Lower leg skin (tissue), 4 donors: ENCODE data around the gene NOL12. TPM values are rescaled to one million over a fixed set of nuclear protein-coding genes. Genes with fewer than 3 reads are reported as not detected.

Experiments
- DNase-seq, 2 donors: peaks; one replicate each; pipeline ENCODE4 v3.0.0-alpha.2; 2019; ENCODE audit warnings: low spot score in 2 of 2
- H3K4me3 ChIP-seq: fragments of 200-600 bp; sonication (generic); 2 replicates; pipeline ENCODE4 v1.5.1; 2017; ENCODE audit warnings: mild to moderate bottlenecking, low read depth; ENCODE audit not compliant: poor library complexity, severe bottlenecking
- POLR2A ChIP-seq, 2 donors: fragments of 450-650 bp; IDR thresholded peaks; one replicate each; pipeline ENCODE4 v1.6.1; 2016 to 2017; ENCODE audit warnings: antibody characterized with exemption in 2 of 2, mild to moderate bottlenecking in 1 of 2, moderate library complexity in 1 of 2
- WGBS, 2 donors: methylation state at CpG; one replicate each; pipeline ENCODE4 v1.1.5; 2018; 5-methylcytosine and 5-hydroxymethylcytosine counted together
- intact Hi-C: fragments of 100-400 bp; cut with DNase I; formaldehyde crosslinking; loops from one replicate; pipeline ENCODE4 v1.15.0; 2023; ENCODE audit warnings: low total_unique reads
- total RNA-seq, 4 donors: library from RNA; depleted of rRNA; stranded (reverse); fragments of >200 nt; gene quantifications; one replicate each; pipeline ENCODE4 v1.1.0, GENCODE V29; 2016
- TF ChIP-seq, protein P1 (sequence below), 3 donors: fragments of 450-650 bp; IDR thresholded peaks; one replicate each; pipeline ENCODE4 v1.5.1; 2016; ENCODE audit warnings: antibody characterized with exemption in 3 of 3, mild to moderate bottlenecking in 3 of 3, moderate library complexity in 2 of 3

Gene NOL12
- total RNA-seq, 4 donors from 2014 or later = 24.3 to 72.3 (median 36.1) TPM

DNA sequence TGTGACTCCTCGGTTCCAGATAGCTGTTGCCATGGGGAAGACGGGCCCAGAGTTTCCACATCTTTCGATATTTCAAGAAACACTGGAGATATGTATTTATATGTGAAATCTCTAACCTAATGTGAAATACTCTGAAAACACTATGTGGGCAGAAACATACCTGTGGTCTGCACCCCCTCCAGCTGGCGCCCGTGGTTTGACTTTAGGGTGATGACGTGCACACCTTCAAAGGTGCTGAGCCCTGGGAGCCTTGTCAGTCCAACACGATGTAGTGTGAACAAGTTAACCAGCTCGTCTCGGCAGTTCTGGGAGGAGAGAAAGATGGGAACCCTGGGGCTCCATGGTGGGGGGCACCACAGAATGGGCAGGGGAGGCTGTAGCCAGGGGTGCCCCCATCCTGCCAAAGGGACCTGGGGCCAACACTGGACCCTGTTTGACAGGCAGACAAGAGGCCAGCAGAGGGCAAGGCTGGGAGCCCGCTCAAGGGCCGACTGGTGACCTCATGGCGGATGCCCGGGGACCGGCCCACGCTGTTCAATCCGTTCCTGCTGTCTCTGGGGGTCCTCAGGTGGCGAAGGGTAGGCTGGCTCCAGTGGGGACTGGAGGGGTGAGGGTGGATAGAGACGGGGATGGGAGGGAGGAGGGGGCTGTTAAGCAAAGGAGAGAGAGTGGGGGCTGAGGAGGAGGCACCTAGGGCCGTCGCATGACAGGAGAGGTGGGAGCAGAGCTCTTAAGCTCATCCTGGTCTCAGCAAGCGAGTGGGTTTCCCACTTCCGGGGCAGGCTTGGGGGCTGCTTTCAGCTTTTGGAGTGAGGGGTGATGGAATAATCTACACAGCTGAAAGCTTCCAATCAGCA, 54.5 kb downstream of the NOL12 start:
- TF ChIP-seq, protein P1, sequence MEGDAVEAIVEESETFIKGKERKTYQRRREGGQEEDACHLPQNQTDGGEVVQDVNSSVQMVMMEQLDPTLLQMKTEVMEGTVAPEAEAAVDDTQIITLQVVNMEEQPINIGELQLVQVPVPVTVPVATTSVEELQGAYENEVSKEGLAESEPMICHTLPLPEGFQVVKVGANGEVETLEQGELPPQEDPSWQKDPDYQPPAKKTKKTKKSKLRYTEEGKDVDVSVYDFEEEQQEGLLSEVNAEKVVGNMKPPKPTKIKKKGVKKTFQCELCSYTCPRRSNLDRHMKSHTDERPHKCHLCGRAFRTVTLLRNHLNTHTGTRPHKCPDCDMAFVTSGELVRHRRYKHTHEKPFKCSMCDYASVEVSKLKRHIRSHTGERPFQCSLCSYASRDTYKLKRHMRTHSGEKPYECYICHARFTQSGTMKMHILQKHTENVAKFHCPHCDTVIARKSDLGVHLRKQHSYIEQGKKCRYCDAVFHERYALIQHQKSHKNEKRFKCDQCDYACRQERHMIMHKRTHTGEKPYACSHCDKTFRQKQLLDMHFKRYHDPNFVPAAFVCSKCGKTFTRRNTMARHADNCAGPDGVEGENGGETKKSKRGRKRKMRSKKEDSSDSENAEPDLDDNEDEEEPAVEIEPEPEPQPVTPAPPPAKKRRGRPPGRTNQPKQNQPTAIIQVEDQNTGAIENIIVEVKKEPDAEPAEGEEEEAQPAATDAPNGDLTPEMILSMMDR (IDR thresholded peaks at IDR 0.05) = no peak
- TF ChIP-seq POLR2A (IDR thresholded peaks at IDR 0.05) = no peak
- WGBS, 2 donors = 68 to 75% methylated on average over 22 of the region's 22 CpGs
- DNase-seq = no peak
- H3K4me3 ChIP-seq = no peak overlapping the region
- intact Hi-C loops = no loop called here

DNA sequence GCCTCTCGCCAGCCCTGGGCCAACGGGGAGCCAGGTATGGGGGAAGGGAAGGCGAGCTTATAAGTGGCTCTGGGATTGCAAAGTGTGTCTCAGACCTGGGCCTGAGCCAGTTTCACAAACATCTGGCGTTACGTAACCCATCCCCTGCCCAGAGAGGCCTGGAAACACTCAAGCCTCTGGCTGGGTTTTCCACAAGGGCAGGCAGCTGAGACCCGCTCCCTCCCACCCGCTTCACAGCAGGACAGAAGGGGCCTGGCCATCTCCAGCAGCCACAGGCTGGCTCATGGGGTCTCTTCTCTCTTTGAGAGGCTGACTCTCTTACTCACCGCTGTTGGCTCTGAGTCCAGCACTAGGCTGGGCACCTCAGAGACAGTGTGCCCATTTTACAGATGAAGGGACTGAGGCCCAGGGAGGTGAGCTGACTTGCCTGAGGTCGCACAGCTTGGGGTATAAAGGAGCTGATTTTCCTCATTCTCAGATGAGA, 55.2 kb downstream of the NOL12 start:
- peak; percentile 83 to 97 for DNase-seq
- no peak overlapping the region for H3K4me3 ChIP-seq
- WGBS, 2 donors = 46 to 51% methylated on average over 9 of the region's 9 CpGs
- intact Hi-C loops = no loop called here
- no peak for TF ChIP-seq POLR2A (IDR thresholded peaks at IDR 0.05)
- TF ChIP-seq, protein P1 (IDR thresholded peaks at IDR 0.05) = no peak

DNA sequence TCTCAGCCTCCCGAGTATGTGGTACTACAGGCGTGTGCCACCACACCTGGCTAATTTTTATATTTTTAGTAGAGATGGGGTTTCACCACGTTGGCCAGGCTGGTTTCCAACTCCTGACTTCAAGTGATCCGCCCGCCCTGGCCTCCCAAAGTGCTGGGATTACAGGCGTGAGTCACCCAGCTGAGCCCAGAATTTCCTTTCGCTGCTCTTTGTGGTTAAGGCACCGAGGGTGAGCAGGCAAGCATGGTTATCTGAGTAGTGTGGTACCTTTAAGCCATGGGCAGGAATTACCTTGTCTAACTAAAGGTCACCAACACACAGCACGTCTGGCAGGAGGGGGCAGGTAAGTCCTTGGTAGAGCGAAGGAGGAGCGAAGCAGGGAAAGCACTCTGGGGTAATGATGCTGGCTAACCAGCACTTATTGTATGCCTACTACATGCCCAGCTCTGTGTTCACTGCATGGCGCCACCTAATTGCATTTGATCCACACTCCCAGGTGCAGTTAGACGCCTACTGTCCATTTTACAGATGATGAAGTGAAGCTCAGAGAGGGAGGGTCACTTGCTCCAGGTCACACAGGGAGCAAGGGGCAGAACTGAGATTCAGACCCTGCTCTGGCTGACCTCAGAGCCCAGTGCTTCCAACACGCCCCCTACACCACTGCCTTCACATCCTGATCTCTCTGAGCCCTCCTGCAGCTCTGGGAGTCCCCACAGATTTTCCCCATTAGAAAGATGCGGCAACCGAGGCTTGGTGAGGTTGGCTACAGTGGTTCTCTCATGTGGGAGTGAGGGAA, 56.4 kb downstream of the NOL12 start:
- no peak overlapping the region for H3K4me3 ChIP-seq
- DNase-seq = no peak
- WGBS, 2 donors = 63 to 69% methylated on average over 16 of the region's 16 CpGs
- no peak for TF ChIP-seq POLR2A (IDR thresholded peaks at IDR 0.05)
- TF ChIP-seq, protein P1 (IDR thresholded peaks at IDR 0.05) = no peak
- intact Hi-C loops = no loop called here

Other genes starting within 250 kb of the NOL12 start
- 10 to 100 TPM in 1 of 4 donors, 1 to 10 TPM in 3; 5.7 to 13.0 (median 6.3) TPM for gene MFNG, start 200.0 kb upstream of the NOL12 start, total RNA-seq
- 10 to 100 TPM; 13.2 to 22.5 (median 18.6) TPM for gene CARD10, start 166.9 kb upstream of the NOL12 start, total RNA-seq
- gene CDC42EP1, start 125.9 kb upstream of the NOL12 start, total RNA-seq = 10 to 100 TPM; 44.4 to 80.1 (median 70.5) TPM
- 1 to 10 TPM in 1 of 4 donors, not detected in 3; 1.4 TPM for gene LGALS2, start 106.3 kb upstream of the NOL12 start, total RNA-seq
- gene GGA1, start 77.5 kb upstream of the NOL12 start, total RNA-seq = 10 to 100 TPM; 50.3 to 66.0 (median 53.6) TPM
- 10 to 100 TPM; 29.1 to 83.3 (median 60.3) TPM for gene SH3BP1, start 46.7 kb upstream of the NOL12 start, total RNA-seq
- 1 to 10 TPM; 1.8 to 4.6 (median 3.2) TPM for gene PDXP, start 27.6 kb upstream of the NOL12 start, total RNA-seq
- 100 to 1,000 TPM; 110 to 347 (median 232) TPM for gene LGALS1, start 10.7 kb upstream of the NOL12 start, total RNA-seq
- gene TRIOBP, start 10.7 kb downstream of the NOL12 start, total RNA-seq = 10 to 100 TPM; 45.3 to 86.4 (median 65.1) TPM
- gene GCAT, start 121.6 kb downstream of the NOL12 start, total RNA-seq = 10 to 100 TPM; 12.5 to 20.4 (median 16.2) TPM
- gene GALR3, start 137.0 kb downstream of the NOL12 start, total RNA-seq = not detected
- 10 to 100 TPM; 36.2 to 61.6 (median 53.0) TPM for gene ANKRD54, start 158.0 kb downstream of the NOL12 start, total RNA-seq
- gene EIF3L, start 163.1 kb downstream of the NOL12 start, total RNA-seq = 100 to 1,000 TPM; 392 to 558 (median 489) TPM
- gene MICALL1, start 220.0 kb downstream of the NOL12 start, total RNA-seq = 100 to 1,000 TPM; 124 to 150 (median 143) TPM